K562 (cell line): ENCODE data around the gene PET100. TPM values are rescaled to one million over a fixed set of nuclear protein-coding genes. Genes with fewer than 3 reads are reported as not detected.

Experiments used
- ATAC-seq: fragments of 200-7000 bp; cut with Tn5 transposase; 3 replicates; pipeline ENCODE4 v1.9.1; 2020; ENCODE audit warnings: moderate library complexity
- BruUV-seq: library from RNA; stranded (reverse); fragments of 400-500 nt; replicated peaks from 2 replicates; lab custom pipeline; 2021; lab: Mats Ljungman, UMichigan
- CTCF ChIA-PET: fragments of 300-600 bp; formaldehyde crosslinking; extraction: SDS; loops from one replicate; lab custom pipeline; 2021; ENCODE audit warnings: low intra/inter-chr PET ratio; lab: Yijun Ruan, JAX
- POLR2A ChIA-PET: fragments of 300-600, 350-650 bp; sonication (Branson Sonifier 250); formaldehyde crosslinking; extraction: SDS; loops from one replicate; lab custom pipeline; 2021; ENCODE audit warnings: antibody characterized with exemption, inconsistent platforms; lab: Yijun Ruan, JAX
- DNase-seq, 4 experiments: peaks; one replicate each; pipeline versions ENCODE4 v3.0.0 to v3.0.0-alpha.2; 2011 to 2018; ENCODE audit warnings: low spot score in 3 of 4, mixed read lengths in 3 of 4; ENCODE audit errors: extremely low read depth in 1 of 4
- FAIRE-seq: peaks from 2 replicates; lab custom pipeline; 2011; peaks lifted over from hg19 to GRCh38; lab: Jason Lieb, UNC
- H2AFZ ChIP-seq: 2 replicates; pipeline ENCODE4 v1.6.0; 2011; ENCODE audit warnings: low read depth, low read length, control low read depth, inconsistent platforms
- H3K27ac ChIP-seq: fragments of 200-600 bp; 3 replicates; pipeline ENCODE4 v1.8.0; 2011; ENCODE audit warnings: low read depth, mild to moderate bottlenecking, control low read depth, inconsistent platforms, low read length, moderate library complexity, mixed read lengths; ENCODE audit errors: extremely low read depth
- H3K27me3 ChIP-seq, 2 experiments: fragments of 300-600 bp in 1 of 2; 2 replicates in 1 of 2; 3 replicates in 1 of 2; pipeline versions ENCODE4 v1.6.0 to v1.8.0; 2011; ENCODE audit warnings: inconsistent platforms in 2 of 2, low read length in 2 of 2, mild to moderate bottlenecking in 1 of 2, mixed read lengths in 1 of 2, moderate library complexity in 1 of 2; ENCODE audit not compliant: control insufficient read depth in 2 of 2, insufficient read depth in 2 of 2
- H3K36me3 ChIP-seq: fragments of 300-600 bp; 3 replicates; pipeline ENCODE4 v1.8.0; 2011; ENCODE audit warnings: mild to moderate bottlenecking, low read length, inconsistent platforms; ENCODE audit not compliant: control insufficient read depth, insufficient read depth
- H3K4me1 ChIP-seq, 2 experiments: fragments of 200-600 bp in 1 of 2; replicated peaks in 1 of 2; 2 replicates in 1 of 2; 3 replicates in 1 of 2; pipeline versions ENCODE4 v1.5.1 to v1.8.0; 2011; ENCODE audit warnings: inconsistent platforms in 2 of 2, low read length in 2 of 2, mild to moderate bottlenecking in 1 of 2, mixed read lengths in 1 of 2, moderate library complexity in 1 of 2; ENCODE audit not compliant: control insufficient read depth in 2 of 2, insufficient read depth in 2 of 2
- H3K4me2 ChIP-seq: 2 replicates; pipeline ENCODE4 v1.6.1; 2011; ENCODE audit warnings: low read length, control low read depth, inconsistent platforms, mixed read lengths; ENCODE audit not compliant: insufficient read depth
- H3K4me3 ChIP-seq: fragments of 200-600 bp; sonication (generic), shearing (Covaris generic); 2 replicates; pipeline ENCODE4 v1.5.1; 2016; ENCODE audit warnings: control low read depth, inconsistent platforms
- H3K79me2 ChIP-seq: fragments of 200-600 bp; 3 replicates; pipeline ENCODE4 v1.8.0; 2011; ENCODE audit warnings: low read length, inconsistent platforms; ENCODE audit not compliant: control insufficient read depth, insufficient read depth
- H3K9ac ChIP-seq, 2 experiments: 2 replicates each; pipeline versions ENCODE4 v1.6.0 to v1.6.1; 2011; ENCODE audit warnings: low read depth in 2 of 2, low read length in 2 of 2, control low read depth in 1 of 2, inconsistent platforms in 1 of 2, mild to moderate bottlenecking in 1 of 2, mixed read lengths in 1 of 2; ENCODE audit not compliant: insufficient read depth in 1 of 2
- H3K9me1 ChIP-seq: one replicate; pipeline ENCODE4 v1.6.0; 2011; ENCODE audit warnings: inconsistent platforms, mild to moderate bottlenecking, low read length, moderate library complexity; ENCODE audit not compliant: control insufficient read depth, insufficient read depth
- H3K9me3 ChIP-seq: replicated peaks from 2 replicates; pipeline ENCODE4 v1.5.1; 2011; ENCODE audit warnings: low read depth, low read length, inconsistent platforms; ENCODE audit not compliant: control insufficient read depth, insufficient read depth
- H4K20me1 ChIP-seq: replicated peaks from 2 replicates; pipeline ENCODE4 v1.6.1; 2011; ENCODE audit warnings: low read length, inconsistent platforms, mixed read lengths; ENCODE audit not compliant: control insufficient read depth, insufficient read depth
- CLOCK ChIP-seq: fragments of 250-450 bp; sonication (Bioruptor Pico); IDR thresholded peaks from 2 replicates; pipeline ENCODE4 v1.4.0; 2020; ENCODE audit warnings: mild to moderate bottlenecking, moderate library complexity, borderline replicate concordance
- CREM ChIP-seq: IDR thresholded peaks from 2 replicates; pipeline ENCODE4 v1.6.1; 2014; ENCODE audit warnings: antibody characterized with exemption, low read depth
- CUX1 ChIP-seq: fragments of 200-800 bp; sonication (Bioruptor generic); IDR thresholded peaks from 2 replicates; pipeline ENCODE4 v1.6.1; 2016; ENCODE audit warnings: missing genetic modification characterization, missing compliant biosample characterization
- FOXK2 ChIP-seq, 2 experiments: fragments of 450-650 bp; IDR thresholded peaks in 1 of 2; conservative IDR thresholded peaks in 1 of 2; 2 replicates each; pipeline ENCODE4 v1.6.1; 2016; ENCODE audit warnings: low read depth in 2 of 2, mild to moderate bottlenecking in 1 of 2
- KLF16 ChIP-seq: IDR thresholded peaks from 2 replicates; pipeline ENCODE4 v1.6.1; 2016; ENCODE audit warnings: antibody characterized with exemption
- MCM5 ChIP-seq: fragments of 450-650 bp; IDR thresholded peaks from 2 replicates; pipeline ENCODE4 v1.6.1; 2016; ENCODE audit warnings: low read depth
- RAD21 ChIP-seq, 2 experiments: fragments of 250-450 bp in 1 of 2; fragments of 450-650 bp in 1 of 2; sonication (Bioruptor Pico) in 1 of 2; formaldehyde crosslinking in 1 of 2; IDR thresholded peaks in 1 of 2; conservative IDR thresholded peaks in 1 of 2; 2 replicates each; pipeline versions ENCODE4 v1.4.0 to v1.8.0; 2020 to 2022; ENCODE audit warnings: mild to moderate bottlenecking in 2 of 2, moderate library complexity in 1 of 2
- RBM15 ChIP-seq: fragments of 200-400 bp; formaldehyde crosslinking; IDR thresholded peaks from 2 replicates; pipeline ENCODE4 v1.6.1; 2018; ENCODE audit warnings: mild to moderate bottlenecking, low read length, moderate library complexity; ENCODE audit not compliant: insufficient read depth
- TRIM24 ChIP-seq, 2 experiments: fragments of 450-650 bp; IDR thresholded peaks; 2 replicates each; pipeline ENCODE4 v1.6.1; 2016
- YBX1 ChIP-seq: fragments of 450-650 bp; IDR thresholded peaks from 2 replicates; pipeline ENCODE4 v1.7.1; 2016; ENCODE audit warnings: mild to moderate bottlenecking
- ZBED1 ChIP-seq: IDR thresholded peaks from 2 replicates; pipeline ENCODE4 v1.6.1; 2014
- ZBTB2 ChIP-seq: fragments of 450-650 bp; IDR thresholded peaks from 2 replicates; pipeline ENCODE4 v1.6.1; 2016; ENCODE audit warnings: antibody characterized with exemption
- ZNF324 ChIP-seq: fragments of 250-450 bp; sonication (Bioruptor Pico); IDR thresholded peaks from 2 replicates; pipeline ENCODE4 v1.4.0; 2020; ENCODE audit warnings: mild to moderate bottlenecking
- WGBS: fragments of 100-300 bp; shearing (Covaris generic); methylation state at CpG from one replicate; pipeline ENCODE4 v1.1.6; 2016; ENCODE audit warnings: low coverage, mixed read lengths; ENCODE audit not compliant: insufficient coverage; ENCODE audit errors: missing lambda C conversion rate; 5-methylcytosine and 5-hydroxymethylcytosine counted together
- in situ Hi-C: fragments of 300-500 bp; cut with MboI; formaldehyde crosslinking; loops from 4 replicates; pipeline ENCODE4 v1.15.0; 2018; ENCODE audit warnings: inconsistent platforms, mixed read lengths
- intact Hi-C: fragments of 100-400 bp; cut with micrococcal nuclease; formaldehyde crosslinking; loops from 2 replicates; pipeline ENCODE4 v1.14.2; 2022
- polyA plus RNA-seq, 8 experiments: library from polyadenylated mRNA; depleted of rRNA in 4 of 8; stranded (reverse) in 5 of 8; unstranded in 3 of 8; fragments of >200 nt; fragmentation: Nextera tagmentation in 2 of 8; fragmentation: Illumina TruSeq in 1 of 8; extraction: Ambion mirVana in 2 of 8; extraction: Trizol in 1 of 8; gene quantifications; 2 replicates each; pipeline versions ENCODE4 v1.2.1 to v1.2.3, GENCODE V29; 2011 to 2014; ENCODE audit warnings: inconsistent platforms in 1 of 8, missing spikeins in 1 of 8
- total RNA-seq, 7 experiments: library from RNA; depleted of rRNA in 6 of 7; stranded (reverse); fragments of >200 nt in 6 of 7; fragmentation: Illumina TruSeq in 2 of 7; extraction: Trizol in 2 of 7; gene quantifications; 2 replicates each; pipeline versions ENCODE4 v1.2.1 to v1.2.3, GENCODE V29; 2011 to 2021; ENCODE audit warnings: low replicate concordance in 1 of 7

The PET100 gene
- total and polyA plus RNA-seq, 9 of the 15 experiments (the other 6 are each of a cell fraction or from before 2014, with no cell fraction given), result 62.3 to 351 (median 98.3) TPM

- H3K4me3 ChIP-seq, result no peak overlapping the region
- no peak overlapping the region for H3K4me2 ChIP-seq
- intact Hi-C loops (no loop called here), in situ Hi-C loops (loop anchor here (5.0 kb wide), 1 partner anchor 90 kb away; no protein-coding TSS in a partner anchor)
- peak; percentile 44 for ATAC-seq
- 0 out of 5 replicates have a peak, but pooled peaks cover 0 to 8% of the 10 kb centered on the region in 2 experiments for H3K27me3 ChIP-seq
- H3K27ac ChIP-seq, result no peak overlapping the region
- ChIA-PET CTCF (interaction anchor here (0.6 to 1.3 kb wide), 3 partner anchors 84 to 122 kb away, joined by 4 to 9 read pairs (median 6); no protein-coding TSS in a partner anchor), POLR2A (interaction anchor here (0.6 kb wide), 1 partner anchor 114 kb away, joined by 3 read pairs; no protein-coding TSS in a partner anchor)
- peaks cover 15% of the 10 kb centered on the region; the same call in 2 of the 3 replicates for H3K79me2 ChIP-seq
- BruUV-seq, result no TSS peak
- H3K9ac ChIP-seq, result no peak overlapping the region
- peaks cover 7% of the 10 kb centered on the region; the same call in 2 of the 3 replicates for H3K36me3 ChIP-seq
- H3K9me3 ChIP-seq, result peaks cover 5% of the 10 kb centered on the region; the same call in 1 of the 2 replicates
- FAIRE-seq, result no peak
- no peak for DNase-seq
- no peaks in the 10 kb centered on the region for H4K20me1 ChIP-seq
- 10% methylated on average over 12 of the region's 12 CpGs for WGBS
- H2AFZ ChIP-seq, result no peak overlapping the region
- H3K9me1 ChIP-seq, result peaks cover 3% of the 10 kb centered on the region
- peaks cover 10 to 26% of the 10 kb centered on the region in 2 experiments; a peak in 4 of 5 replicates for H3K4me1 ChIP-seq
- TF ChIP-seq YBX1 (no peak), ZBED1 (no peak), CREM (peak; percentile 37; the same call in 1 of the 2 replicates), MCM5 (no peak), RAD21 (CRISPR knock-in tag; conservative IDR thresholded peaks at IDR 0.05 in 1 of 2, IDR thresholded peaks at IDR 0.05 in 1 of 2) (peak in 1 of 2 experiments; percentile 19; a peak in 1 of 4 replicates), KLF16 (no peak), TRIM24 (IDR thresholded peaks at IDR 0.05) (no peak), ZNF324 (no peak), ZBTB2 (no peak), FOXK2 (conservative IDR thresholded peaks at IDR 0.05 in 1 of 2, IDR thresholded peaks at IDR 0.05 in 1 of 2; ENCODE audit: low read depth in 2 of 2) (no peak), CLOCK (CRISPR knock-in tag) (no peak), RBM15 (no peak), CUX1 (CRISPR knock-in tag) (no peak)
Measured at GRCh38 chr19:7677669-7678311, 48.2 kb downstream of the PET100 start.
